Prostate gland (tissue), 2 donors: ENCODE measurements around the gene WDR62.

Experiments
- POLR2A ChIP-seq: fragments of 450-650 bp; IDR thresholded peaks from one replicate; pipeline ENCODE4 v1.6.1; 2016; ENCODE audit warnings: antibody characterized with exemption, mild to moderate bottlenecking
- POLR2AphosphoS5 ChIP-seq: sonication (generic); formaldehyde crosslinking; IDR thresholded peaks from one replicate; pipeline ENCODE4 v1.6.1; 2017; ENCODE audit warnings: antibody characterized with exemption
- TF ChIP-seq, protein P1 (sequence below), 4 experiments: fragments of 200-600 bp in 2 of 4; fragments of 450-650 bp in 2 of 4; sonication (generic) in 2 of 4; IDR thresholded peaks; 1 replicate in 3 of 4; 2 replicates in 1 of 4; pipeline ENCODE4 v1.5.1; 2016 to 2019; ENCODE audit warnings: antibody characterized with exemption in 4 of 4, mild to moderate bottlenecking in 2 of 4, moderate library complexity in 2 of 4

DNA sequence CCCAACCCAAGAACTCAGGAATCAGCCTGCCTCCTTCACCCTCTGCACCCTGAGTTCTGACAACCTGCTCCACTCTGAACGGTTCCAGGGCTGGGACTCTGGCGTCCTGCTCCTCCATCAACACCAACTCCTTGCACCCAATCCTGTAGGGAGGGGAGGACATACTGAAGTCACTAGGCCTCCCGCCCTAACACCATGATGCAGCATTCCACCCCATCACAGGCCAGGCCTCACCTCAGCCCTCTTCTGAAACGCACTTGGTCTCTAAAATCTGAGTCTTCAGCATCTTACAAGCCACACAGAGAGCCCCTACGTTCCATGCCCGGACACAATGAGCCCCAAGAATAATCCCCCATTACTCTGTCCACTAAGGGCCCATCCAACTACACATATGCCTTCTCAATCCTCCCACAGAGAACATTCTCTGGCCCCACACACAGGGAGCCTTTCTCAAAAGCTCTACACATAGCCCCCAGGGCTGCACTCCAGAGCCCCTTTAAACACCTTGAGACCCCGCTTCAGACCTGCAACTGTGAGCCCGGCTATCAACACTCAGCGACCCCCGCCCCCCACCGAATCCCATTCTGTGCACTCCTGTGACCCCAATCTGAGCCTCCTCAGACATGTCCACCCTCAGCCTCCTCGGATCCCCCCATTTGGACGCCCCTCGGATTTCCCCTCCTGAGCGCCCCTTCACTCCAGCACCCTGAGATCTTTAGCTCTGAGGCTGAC lies 41.3 kb upstream of the WDR62 start:
- TF ChIP-seq, protein P1, sequence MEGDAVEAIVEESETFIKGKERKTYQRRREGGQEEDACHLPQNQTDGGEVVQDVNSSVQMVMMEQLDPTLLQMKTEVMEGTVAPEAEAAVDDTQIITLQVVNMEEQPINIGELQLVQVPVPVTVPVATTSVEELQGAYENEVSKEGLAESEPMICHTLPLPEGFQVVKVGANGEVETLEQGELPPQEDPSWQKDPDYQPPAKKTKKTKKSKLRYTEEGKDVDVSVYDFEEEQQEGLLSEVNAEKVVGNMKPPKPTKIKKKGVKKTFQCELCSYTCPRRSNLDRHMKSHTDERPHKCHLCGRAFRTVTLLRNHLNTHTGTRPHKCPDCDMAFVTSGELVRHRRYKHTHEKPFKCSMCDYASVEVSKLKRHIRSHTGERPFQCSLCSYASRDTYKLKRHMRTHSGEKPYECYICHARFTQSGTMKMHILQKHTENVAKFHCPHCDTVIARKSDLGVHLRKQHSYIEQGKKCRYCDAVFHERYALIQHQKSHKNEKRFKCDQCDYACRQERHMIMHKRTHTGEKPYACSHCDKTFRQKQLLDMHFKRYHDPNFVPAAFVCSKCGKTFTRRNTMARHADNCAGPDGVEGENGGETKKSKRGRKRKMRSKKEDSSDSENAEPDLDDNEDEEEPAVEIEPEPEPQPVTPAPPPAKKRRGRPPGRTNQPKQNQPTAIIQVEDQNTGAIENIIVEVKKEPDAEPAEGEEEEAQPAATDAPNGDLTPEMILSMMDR (IDR thresholded peaks at IDR 0.05): no peak
- no peak for TF ChIP-seq POLR2A
- TF ChIP-seq POLR2AphosphoS5: no peak
